ENCODE results near the gene AURKB. TPM values are rescaled to one million over a fixed set of nuclear protein-coding genes. Genes with fewer than 3 reads are reported as not detected.

AURKB gene
- total RNA-seq, 1 experiment from 2014 or later: 209 TPM

- POLR2A ChIA-PET (ENCODE audit: low non-redundant PET): no interaction called here
- BruUV-seq (replicated peaks): no TSS peak
- Histone ChIP-seq H3K27ac (ENCODE audit: low read depth, low read length, poor library complexity, severe bottlenecking) (no peak overlapping the region), H3K36me3 (ENCODE audit: insufficient read depth, low read length, poor library complexity, severe bottlenecking) (peaks cover 22% of the 10 kb centered on the region), H3K4me3 (ENCODE audit: low read depth, low read length, poor library complexity, severe bottlenecking) (no peak overlapping the region), H3K4me1 (ENCODE audit: insufficient read depth, low read length, poor library complexity, severe bottlenecking) (peaks cover 39% of the 10 kb centered on the region), H3K27me3 (replicated peaks; ENCODE audit: insufficient read depth, low read depth, low read length, poor library complexity) (no peaks in the 10 kb centered on the region), H3K9me3 (ENCODE audit: low read depth, low read length, poor library complexity, severe bottlenecking) (no peaks in the 10 kb centered on the region)
- TF ChIP-seq EZH2 (IDR thresholded peaks at IDR 0.05; ENCODE audit: borderline replicate concordance, low read depth, low read length, poor library complexity, severe bottlenecking) (no peak), CTCF (conservative IDR thresholded peaks at IDR 0.05; ENCODE audit: low read depth, low read length) (no peak)
- no peak for DNase-seq (ENCODE audit: low spot score)
- intact Hi-C loops (cut with micrococcal nuclease; ENCODE audit: unreplicated experiment): no loop called here
- CTCF ChIA-PET: no interaction called here
Measured at GRCh38 chr17:8160224-8160577, 50.2 kb downstream of the AURKB start.

GRCh38 chr17:8159459-8160223 is 50.7 kb downstream of the AURKB start:
- H3K9me3 ChIP-seq (ENCODE audit: low read depth, low read length, poor library complexity, severe bottlenecking): no peaks in the 10 kb centered on the region
- peaks cover 43% of the 10 kb centered on the region for H3K4me1 ChIP-seq (ENCODE audit: insufficient read depth, low read length, poor library complexity, severe bottlenecking)
- no peak for DNase-seq (ENCODE audit: low spot score)
- ChIA-PET CTCF (no interaction called here), POLR2A (ENCODE audit: low non-redundant PET) (no interaction called here)
- BruUV-seq (replicated peaks): no TSS peak
- intact Hi-C loops (cut with micrococcal nuclease; ENCODE audit: unreplicated experiment): no loop called here
- no peak for TF ChIP-seq CTCF (conservative IDR thresholded peaks at IDR 0.05; ENCODE audit: low read depth, low read length)
- TF ChIP-seq EZH2 (IDR thresholded peaks at IDR 0.05; ENCODE audit: borderline replicate concordance, low read depth, low read length, poor library complexity, severe bottlenecking): no peak
- peaks cover 22% of the 10 kb centered on the region for H3K36me3 ChIP-seq (ENCODE audit: insufficient read depth, low read length, poor library complexity, severe bottlenecking)
- H3K27me3 ChIP-seq (replicated peaks; ENCODE audit: insufficient read depth, low read depth, low read length, poor library complexity): no peaks in the 10 kb centered on the region
- H3K27ac ChIP-seq (ENCODE audit: low read depth, low read length, poor library complexity, severe bottlenecking): peak overlapping the region; percentile 18
- H3K4me3 ChIP-seq (ENCODE audit: low read depth, low read length, poor library complexity, severe bottlenecking): no peak overlapping the region

- no peaks in the 10 kb centered on the region for H3K27me3 ChIP-seq (replicated peaks; ENCODE audit: insufficient read depth, low read depth, low read length, poor library complexity)
- BruUV-seq (replicated peaks): no TSS peak
- no peak overlapping the region for H3K27ac ChIP-seq (ENCODE audit: low read depth, low read length, poor library complexity, severe bottlenecking)
- peaks cover 22% of the 10 kb centered on the region for H3K36me3 ChIP-seq (ENCODE audit: insufficient read depth, low read length, poor library complexity, severe bottlenecking)
- no peaks in the 10 kb centered on the region for H3K9me3 ChIP-seq (ENCODE audit: low read depth, low read length, poor library complexity, severe bottlenecking)
- peaks cover 41% of the 10 kb centered on the region for H3K4me1 ChIP-seq (ENCODE audit: insufficient read depth, low read length, poor library complexity, severe bottlenecking)
- H3K4me3 ChIP-seq (ENCODE audit: low read depth, low read length, poor library complexity, severe bottlenecking): no peak overlapping the region
- no peak for DNase-seq (ENCODE audit: low spot score)
- CTCF ChIA-PET: interaction anchor here (1.0 kb wide), 1 partner anchor 14 kb away, joined by 4 read pairs; no protein-coding TSS in a partner anchor
- TF ChIP-seq CTCF (conservative IDR thresholded peaks at IDR 0.05; ENCODE audit: low read depth, low read length) (no peak), EZH2 (IDR thresholded peaks at IDR 0.05; ENCODE audit: borderline replicate concordance, low read depth, low read length, poor library complexity, severe bottlenecking) (no peak)
- POLR2A ChIA-PET (ENCODE audit: low non-redundant PET): interaction anchor here (1.0 kb wide), 1 partner anchor 14 kb away, joined by 3 read pairs; no protein-coding TSS in a partner anchor
- intact Hi-C loops (cut with micrococcal nuclease; ENCODE audit: unreplicated experiment): no loop called here
Measured at GRCh38 chr17:8159032-8159400, 51.4 kb downstream of the AURKB start.

Measured in A673 (cell line).